Globus pallidus (tissue), 1 donor: Measurements from ENCODE around the gene PLPP4.

ENCODE experiments used
- DNase-seq: peaks from one replicate; pipeline ENCODE4 v3.0.0-alpha.2; 2015; ENCODE audit warnings: low spot score

Gene PLPP4

DNA sequence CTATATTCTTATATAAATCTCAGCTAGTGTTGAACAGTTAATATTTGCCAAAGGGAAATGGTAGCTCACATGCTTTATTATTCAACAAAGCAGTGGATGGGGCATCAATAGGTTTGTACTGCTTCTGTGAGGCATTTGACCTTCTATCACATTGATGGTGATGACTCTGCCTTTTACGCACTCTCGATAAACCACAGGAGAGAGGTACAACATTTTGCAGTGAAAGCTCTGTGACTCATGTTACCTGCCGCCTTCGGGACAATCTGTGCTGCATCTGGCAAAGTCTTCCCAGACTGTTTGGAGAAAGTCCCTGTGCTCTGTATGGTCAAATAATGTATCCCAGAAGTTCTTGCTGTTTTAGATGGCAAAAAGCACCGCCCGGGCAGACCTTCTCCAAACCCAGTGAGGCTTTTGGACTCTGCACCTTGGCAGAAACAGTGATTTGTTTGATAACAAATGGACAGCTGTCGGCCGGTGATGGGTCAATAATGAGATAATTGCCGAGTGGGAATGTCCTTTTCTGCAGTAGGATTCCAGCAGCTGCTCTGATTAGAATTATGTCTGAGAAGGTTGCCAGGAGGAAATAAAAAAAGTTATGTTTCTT, 61.0 kb downstream of the PLPP4 start:
- no peak for DNase-seq

DNA sequence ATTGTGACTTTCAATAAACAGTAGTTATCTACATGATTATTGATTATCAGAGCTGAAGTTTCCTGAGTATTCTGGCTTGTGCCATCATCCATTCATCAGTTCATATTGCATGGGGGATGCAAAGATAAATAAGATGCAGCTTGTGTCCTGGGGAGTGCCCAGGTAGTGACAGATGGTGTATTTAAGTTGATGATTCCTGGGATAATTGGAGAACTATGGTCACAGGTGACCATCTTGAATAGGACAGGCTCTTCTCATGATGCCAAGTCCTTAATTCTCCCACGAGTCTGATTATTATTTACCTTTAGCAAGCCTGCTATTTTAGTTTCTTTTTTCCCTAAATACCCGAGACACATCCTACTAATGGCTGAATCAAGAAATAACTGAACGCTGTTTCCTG, 64.9 kb downstream of the PLPP4 start:
- no peak for DNase-seq

DNA sequence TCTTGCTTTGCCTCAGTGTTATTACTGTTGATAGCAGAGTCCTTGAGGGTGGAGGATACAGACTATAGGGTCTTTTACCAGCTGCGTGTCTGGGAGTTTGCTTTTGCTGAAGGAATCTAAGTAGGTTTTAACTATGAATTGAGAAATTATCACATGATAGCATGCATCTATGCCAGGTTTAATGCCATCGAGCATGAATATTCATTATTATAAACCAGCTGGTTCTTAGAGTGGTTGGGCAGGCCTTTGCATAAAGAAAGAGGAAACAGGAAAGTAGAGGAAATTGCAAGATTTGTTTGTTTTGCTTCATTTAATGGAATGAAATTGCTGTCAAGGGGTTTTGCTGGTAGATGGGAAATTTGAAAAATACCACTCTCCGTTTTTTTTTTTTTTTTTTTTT, 70.7 kb downstream of the PLPP4 start:
- DNase-seq, result no peak

DNA sequence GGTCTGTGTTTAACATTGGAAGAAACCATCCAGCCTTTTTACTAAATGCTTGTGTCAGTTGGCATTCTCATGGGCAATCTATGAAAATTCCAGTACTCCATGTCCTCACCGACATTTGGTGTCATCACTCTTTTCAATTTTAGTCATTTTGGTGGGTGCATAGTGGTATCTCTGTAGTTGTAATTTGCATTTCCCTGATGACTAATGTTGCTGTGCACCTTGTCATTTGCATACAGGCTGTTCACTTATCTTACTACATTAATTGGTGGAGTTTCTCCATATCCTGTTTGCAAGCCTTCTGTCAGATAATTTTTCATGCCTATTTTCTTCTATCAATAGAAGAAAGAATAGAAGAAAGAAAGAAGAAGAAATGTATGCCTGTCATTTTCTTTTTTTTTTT, 73.7 kb downstream of the PLPP4 start:
- DNase-seq, result no peak

DNA sequence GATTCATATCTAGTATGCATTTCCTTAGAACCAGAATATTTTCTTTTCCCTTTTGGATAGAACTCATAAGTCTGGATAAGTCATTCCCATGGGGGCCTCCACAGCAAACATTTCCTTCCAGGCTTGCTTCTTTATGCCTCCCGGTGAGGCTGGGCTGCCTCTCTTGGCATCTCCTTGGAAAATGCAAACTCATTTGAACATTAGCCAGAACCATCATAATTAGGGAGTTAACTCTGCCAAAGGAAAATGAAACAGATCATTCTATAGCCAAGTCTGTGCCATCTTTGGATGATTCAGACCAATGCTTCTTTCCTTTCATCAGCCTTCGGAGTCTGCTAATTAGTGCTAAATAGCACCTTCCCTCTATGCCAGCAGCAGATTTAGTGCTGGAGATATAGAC, 81.1 kb downstream of the PLPP4 start:
- no peak for DNase-seq

DNA sequence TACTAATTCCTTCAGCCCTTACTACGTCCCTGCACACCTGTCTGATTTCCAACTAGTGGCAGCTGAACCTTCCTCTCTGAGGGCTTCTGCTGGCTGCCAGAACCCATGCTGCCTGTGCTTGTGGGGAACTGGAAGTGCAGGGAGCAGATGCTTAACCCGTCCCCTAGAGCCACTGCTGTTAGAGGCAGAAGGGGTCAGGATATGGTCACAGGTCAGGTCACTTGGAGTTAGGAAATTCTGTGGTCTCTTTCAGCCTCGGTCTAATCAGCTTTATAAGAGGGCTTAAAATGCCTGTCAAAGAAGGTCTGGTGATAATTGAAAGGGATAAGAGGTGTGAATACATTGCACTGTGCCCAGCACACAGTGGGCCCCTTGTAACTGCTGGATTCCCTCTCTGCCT, 82.0 kb downstream of the PLPP4 start:
- no peak for DNase-seq

DNA sequence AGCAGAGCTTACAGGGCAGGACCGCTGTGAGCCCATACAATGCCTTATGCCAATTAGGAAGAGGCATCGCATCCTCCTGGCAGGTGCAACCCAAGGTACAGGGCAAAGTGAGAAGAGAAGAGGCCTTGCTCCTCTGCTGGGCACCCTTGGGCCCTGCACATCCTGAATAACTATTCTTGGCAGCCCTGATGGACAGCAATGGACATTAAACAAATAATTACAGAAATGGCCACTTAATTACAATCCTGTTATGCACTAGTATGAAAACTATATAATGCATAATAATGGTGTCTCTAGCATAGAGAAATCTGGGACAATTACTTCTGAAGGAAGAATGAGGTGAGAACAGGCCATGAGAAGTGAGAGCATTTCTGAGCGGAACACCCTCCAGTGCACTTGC, 83.5 kb downstream of the PLPP4 start:
- no peak for DNase-seq

DNA sequence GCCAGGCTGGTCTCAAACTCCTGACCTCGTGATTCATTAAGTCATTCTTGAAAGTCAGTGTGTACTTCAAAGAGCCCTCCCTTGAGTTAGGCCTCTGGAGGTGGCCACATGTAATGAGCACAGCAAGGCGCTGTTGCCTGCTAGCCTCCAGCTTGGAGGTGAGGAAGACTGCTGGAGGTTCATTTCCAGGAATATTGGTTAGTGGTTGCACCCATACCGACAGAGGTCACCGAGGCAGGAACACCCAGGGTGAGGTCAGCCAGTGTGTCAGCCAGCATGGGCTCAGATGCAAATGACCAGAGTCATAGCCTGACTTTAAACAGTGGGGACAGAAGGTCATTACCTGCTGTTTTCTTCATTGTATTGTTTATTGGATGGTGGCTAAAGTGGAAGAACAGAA, 85.0 kb downstream of the PLPP4 start:
- no peak for DNase-seq

DNA sequence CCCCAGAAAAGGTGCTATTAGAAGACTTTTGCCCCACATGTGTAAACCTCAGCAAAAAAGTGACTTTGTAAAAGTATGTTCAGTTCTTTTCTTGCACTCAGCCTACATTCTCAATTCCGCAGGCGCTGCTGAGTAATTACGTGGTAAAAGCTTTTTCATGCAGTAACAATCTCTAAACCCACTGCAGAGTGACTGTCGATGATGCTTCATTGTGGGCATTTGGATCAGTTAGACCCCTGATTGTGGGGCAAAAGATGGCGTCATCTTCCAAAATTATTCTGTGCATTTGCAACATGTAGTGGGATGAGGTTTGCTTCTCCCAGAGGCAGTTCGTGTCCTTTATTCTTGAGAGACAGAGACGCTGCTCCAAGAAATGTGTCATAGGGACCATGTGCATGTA, 85.6 kb downstream of the PLPP4 start:
- DNase-seq, result no peak

DNA sequence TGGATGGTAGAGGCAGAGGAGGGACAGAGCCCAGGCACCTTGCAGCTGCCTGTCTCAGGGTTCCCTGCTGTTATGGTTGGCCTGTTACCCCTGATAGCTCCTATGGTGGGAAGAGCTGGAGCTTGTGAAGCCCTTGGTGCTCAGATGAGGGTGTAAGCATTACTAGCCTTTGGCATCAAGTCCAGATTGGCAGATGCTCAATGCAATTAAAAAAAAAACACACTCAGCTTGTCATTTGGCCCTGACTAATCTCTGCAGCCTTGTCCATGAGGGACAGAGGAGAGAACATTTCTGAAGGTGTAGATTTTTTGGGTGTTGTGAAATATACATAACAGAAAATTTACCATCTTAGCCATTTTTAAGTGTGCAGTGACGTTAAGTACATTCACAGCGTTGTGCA, 86.3 kb downstream of the PLPP4 start:
- no peak for DNase-seq

DNA sequence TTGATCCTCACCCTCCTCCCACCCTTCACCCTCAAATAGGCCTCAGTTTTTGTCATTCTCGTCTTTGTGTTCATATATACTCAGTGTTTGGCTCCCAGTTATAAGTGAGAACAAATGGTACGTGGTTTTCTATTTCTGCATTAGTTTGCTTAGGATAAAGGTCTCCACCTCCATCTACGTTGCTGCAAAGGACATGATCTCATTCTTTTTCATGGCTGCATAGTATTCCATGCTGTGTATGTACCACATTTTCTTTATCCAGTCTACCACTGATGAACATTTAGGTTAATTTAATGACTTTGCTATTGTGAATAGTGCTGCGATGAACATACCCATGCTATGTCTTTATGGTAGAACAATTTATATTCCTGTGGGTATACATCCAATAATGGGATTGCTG, 91.2 kb downstream of the PLPP4 start:
- no peak for DNase-seq

DNA sequence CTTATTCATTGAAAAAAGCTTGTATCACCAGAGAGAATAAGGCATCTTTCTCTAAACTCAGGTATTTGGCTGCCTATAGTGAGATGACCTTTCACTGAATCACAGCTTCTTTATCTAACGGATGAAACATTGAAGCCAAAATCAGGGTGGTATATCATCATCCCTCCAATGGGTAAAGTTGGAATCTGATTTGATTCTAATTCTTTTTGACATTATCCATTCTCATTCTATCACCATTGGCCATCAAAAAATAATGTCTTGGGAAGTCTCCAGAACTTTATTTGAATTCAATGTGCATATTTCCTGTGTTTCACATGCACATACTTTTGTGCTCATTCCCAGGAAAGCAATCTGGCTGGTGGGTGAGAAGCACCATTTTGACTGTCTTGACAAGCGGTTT, 95.2 kb downstream of the PLPP4 start:
- DNase-seq, result no peak

DNA sequence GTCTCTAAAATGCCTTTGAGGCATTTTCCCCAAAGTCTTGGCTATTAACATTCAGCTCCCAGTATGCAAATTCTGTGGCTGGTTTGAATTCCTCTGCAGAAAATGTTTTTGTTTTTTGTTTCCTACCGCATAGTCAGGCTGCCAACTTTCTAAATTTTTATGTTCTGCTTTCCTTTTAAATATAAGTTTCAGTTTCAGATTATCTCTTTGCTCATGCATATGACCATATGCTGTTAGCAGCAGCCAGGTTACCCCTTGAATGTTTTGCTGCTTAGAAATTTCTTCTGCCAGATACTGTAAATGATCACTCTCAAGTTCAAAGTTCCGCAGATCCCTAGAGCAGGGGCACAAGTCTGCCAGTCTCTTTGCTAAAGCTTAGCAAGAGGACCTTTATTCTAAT, 96.9 kb downstream of the PLPP4 start:
- DNase-seq, result no peak

DNA sequence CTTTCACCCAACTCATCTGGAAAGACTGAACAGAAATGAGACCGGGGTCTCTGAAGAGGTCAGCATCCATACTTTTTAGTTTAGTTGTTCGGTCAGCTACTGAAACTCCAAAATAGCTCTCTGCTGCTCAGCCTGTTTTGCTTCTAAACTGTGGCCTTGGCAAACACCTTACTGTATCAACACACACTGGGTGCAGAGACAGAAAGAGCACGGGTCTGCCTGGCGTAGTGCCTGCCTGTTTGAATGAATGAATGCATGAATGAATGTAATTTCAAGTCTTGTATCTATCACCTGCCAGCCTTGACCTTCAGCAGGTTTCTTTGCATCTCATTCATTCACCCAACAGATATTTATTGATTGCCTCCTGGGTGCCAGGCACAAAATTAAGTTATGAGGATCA, 98.4 kb downstream of the PLPP4 start:
- no peak for DNase-seq

DNA sequence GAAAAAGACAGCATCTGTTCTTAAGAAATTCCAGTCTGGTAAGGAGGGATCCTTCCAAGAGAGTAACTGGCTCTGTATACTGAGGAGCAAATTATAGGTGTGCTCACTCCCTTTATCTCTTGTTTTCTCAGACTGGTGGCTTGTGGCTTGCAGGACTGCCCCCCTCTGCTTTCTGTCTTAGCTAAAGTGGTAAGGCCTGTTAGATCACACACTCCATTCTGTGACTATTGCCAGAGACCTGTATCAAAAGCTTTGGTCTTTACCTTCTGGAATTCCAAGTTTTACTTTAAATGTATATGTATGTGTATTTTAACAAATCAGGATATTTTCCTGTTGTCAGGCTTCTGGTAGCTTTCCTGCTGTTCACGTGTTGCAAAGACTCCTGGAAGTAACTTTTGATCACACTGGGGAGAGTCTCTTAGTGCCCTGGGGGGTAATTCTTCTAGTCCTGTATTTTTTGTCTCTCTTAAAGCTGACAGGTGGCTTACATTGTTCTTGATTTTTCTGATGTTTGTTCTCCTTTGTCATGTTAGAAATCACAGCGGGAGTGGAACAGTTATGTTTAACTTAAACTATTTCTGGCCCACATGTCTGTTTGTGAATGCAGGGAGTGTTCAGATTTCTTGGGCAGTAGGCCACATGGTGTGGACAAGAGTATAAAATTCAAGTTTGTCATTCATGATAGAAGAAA, 99.0 kb downstream of the PLPP4 start:
- no peak for DNase-seq

DNA sequence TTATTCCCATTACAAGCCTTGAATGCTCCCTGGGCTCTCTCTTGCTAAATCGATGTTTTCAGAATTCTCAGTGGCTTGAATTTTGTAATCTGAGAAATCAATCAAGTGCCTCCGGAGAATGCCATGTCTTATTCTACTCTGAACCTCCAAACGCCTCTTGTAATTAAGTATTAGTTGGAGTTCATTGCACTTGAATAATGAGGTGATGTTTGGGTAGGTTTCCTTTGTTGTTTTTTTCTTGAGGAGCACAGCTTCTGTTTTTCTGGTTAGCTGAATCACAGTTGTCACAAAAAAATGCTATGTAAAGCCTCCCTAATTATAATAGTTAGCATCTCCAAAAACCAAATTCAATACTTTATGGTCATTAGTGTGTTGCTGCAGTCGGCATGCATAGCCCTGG, 100.3 kb downstream of the PLPP4 start:
- DNase-seq, result no peak

DNA sequence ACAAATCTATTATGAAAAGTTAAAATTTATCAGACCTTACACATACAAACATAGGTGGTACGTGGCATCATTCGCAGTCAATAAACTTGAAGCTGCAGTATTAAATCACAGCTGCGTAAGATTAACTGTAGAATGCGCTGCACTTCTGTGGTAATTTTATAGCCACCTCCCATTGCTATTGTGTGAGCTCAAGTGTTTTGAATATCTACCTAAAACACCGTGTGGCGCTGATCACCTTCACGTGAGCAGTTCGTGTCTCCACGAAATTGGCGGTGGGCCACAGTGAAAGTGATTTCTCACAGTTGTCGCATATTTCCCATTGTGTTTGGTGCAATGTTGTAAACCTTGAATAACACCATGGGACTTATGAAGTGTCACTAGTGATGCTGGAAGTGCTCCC, 102.8 kb downstream of the PLPP4 start:
- no peak for DNase-seq

DNA sequence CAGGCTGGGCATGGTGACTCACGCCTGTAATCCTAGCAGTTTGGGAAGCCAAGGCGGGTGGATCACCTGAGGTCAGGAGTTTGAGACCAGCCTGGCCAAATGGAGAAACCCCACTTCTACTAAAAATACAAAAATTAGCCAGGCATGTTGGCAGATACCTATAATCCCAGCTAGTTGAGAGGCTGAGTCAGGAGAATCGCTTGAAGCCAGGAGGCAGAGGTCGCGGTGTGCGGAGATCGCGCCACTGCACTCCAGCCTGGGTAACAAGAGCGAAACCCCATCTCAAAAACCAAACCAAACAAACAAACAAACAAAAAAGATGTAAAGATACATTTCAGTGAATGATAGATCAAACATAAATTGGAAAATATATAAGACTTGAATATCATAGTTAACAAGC, 105.9 kb downstream of the PLPP4 start:
- no peak for DNase-seq

DNA sequence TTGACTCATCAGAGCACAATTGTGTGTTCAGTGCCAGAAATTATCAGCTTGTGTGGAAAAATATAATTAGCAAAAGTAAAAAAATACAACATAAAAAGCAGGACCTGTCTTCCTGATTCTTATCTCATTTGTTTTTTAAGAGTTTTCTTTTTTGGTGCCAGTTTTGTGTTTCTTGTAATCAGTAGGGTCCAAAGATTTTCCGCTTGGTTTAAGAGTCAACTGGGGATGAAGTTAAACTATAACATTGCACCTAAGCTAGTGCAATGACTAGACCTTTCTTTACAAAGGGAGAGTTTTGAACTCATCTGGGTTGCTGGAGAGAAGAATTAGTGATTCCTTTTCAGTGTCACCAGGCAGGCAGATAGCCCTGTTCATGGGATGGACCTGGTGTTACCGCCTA, 113.4 kb downstream of the PLPP4 start:
- no peak for DNase-seq

DNA sequence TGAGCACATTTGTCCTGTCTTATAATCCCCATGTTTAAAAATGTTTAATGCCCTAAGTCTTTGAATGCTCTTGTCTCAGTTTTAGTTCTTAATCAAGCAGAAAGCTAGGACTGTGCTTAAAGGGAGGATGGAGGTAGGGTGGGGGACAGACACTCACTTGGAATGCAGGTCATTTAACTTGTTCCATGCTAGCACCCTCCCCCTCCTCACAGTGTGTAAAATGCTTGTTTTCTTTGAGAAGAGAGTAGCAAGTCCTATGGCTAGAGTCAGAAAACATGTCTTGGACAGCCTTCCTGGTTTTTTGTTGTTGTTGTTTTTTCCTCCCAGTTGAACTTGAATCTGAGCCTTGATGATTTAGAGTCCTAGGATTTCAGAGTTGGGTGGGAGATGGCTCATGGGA, 114.2 kb downstream of the PLPP4 start:
- no peak for DNase-seq

DNA sequence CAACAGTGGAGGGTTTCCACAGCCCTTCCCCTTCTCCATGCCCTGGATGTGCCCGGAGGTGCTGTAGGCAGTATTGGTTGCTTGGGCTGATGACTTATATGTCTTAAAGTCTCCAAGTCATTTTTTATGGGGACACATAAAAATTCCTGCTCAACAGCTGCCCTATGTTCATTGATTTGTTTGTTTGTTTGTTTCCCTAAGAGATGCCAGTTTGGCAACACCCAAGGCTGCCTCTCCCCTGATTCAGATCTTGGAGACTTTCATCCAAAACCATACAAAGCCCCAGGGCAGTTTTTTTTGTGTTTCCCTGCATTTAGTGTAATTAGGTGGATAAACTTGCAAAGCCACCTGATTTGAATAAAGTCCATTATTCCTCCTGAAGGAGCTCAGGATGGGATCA, 115.3 kb downstream of the PLPP4 start:
- DNase-seq, result no peak

DNA sequence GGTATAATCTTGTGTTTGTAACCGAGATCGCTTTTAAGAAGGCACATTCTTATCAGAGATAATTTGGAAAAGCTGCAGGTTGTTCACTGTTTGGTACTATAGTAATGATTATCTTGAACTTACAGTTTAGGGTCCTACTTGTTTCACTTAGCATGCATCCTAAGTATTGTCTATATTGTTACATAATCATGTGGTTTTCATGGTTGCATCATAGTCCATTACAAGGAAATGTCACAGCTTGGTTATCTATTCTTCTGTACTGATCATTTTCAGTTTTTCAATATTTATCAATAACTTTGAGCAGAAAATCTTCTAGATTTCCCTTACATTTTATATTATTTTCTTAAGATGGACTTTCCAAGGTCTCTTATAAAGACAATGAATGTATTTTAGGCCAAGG, 116.3 kb downstream of the PLPP4 start:
- no peak for DNase-seq

DNA sequence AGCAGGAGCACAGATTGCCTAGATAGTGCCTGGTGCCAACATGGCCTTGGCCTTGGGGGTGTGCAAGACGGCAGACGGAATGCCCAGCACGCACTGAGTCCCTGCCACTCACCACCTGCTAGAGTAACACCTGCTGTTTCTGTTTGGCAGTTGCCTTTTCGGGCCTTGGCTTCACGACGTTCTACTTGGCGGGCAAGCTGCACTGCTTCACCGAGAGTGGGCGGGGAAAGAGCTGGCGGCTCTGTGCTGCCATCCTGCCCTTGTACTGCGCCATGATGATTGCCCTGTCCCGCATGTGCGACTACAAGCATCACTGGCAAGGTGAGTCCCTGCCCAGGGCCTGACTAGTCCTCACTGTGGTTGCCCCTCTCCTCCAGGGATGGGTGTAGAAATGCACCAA, 118.0 kb downstream of the PLPP4 start:
- no peak for DNase-seq

DNA sequence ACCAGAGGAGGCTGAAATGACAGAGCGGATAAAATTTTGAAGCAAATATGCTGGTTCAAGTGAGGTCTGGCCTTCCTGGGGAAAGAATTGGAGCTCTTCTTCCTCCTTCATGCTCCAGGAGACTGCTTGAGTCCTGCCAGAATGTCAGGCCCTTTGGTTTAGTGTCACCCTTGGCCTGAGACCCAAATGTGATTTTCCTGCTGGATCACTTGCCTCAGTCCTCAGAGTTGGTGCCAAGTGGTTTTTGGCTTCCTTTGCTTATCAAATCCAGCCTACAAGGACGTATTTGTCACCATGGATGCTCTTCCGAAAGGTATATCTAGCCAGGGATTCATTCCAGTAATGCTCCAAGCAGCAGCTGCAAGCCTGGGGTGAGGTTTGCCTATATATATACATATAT, 118.4 kb downstream of the PLPP4 start:
- no peak for DNase-seq
